GM21526 (cell line): ENCODE data around the gene COL4A2.
"Not testable (repeated sequence)": the region's sequence is repeated elsewhere in the genome, so short reads cannot be mapped to it uniquely, and the experiment has no call there.

Experiments
- ATAC-seq: cut with Tn5 transposase; IDR thresholded peaks from one replicate; pipeline ENCODE4 v1.9.1; 2021; ENCODE audit warnings: moderate library complexity; ENCODE audit not compliant: unreplicated experiment, low FRiP score

The COL4A2 gene

GRCh38 chr13:110521946-110522345, 214.9 kb downstream of the COL4A2 start:
- peak; percentile 40 for ATAC-seq

GRCh38 chr13:110522721-110523120, 215.6 kb downstream of the COL4A2 start:
- ATAC-seq, result no peak

DNA sequence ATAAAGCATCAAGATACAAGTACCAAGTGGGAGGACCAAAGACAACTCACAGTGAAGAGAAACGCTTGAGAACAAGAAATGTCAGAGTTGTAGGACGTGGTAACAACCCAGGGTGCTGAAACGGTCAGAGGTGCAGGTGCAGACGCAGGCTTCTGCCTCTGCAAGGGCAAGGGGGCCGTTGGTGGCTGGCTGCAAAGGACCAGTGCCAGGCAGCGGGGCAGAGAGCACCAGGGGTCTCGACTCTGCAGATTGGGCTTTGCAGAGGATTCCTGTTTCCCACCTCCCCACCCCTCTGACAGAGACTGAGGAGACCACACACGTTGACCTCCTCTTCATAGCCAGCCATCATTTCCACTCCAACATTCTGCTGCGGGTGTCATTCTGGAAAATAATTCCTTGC, 216.1 kb downstream of the COL4A2 start:
- ATAC-seq, result no peak

GRCh38 chr13:110523838-110524540, 216.9 kb downstream of the COL4A2 start:
- ATAC-seq, result no peak

DNA sequence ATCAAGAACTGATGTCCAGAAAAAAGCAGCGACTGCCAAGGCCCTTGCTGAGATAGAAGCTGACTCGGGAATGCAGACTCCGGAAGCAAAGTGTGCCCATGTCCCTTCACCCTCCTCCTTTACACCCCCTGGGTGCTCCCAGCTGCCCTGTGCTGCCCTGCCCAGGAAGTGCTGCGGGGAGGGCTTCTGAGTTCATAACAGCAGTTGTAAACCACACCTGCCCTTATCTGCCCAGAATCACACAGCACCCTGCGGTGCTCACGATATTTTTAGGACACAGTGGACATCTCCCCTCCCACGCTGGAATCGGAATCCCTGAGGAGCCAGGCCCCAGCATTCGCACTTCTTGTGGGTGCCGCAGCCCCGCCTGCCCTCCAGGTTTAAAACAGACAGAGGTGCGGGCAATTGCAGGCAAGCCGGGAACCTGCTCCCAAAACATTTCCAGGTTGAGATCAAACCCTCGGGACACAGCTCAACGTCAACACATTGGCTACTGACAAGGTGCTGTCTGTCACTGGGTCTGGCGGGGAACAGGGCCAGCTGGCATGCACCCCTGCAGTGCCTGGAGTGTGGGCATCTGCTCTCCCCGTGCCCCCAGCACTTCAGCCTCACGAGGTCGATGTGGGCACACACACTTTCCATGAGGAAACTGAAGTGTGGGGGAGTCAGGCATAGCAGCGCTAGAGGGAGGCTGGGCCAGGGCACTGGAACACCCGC, 217.6 kb downstream of the COL4A2 start:
- ATAC-seq, result no peak

DNA sequence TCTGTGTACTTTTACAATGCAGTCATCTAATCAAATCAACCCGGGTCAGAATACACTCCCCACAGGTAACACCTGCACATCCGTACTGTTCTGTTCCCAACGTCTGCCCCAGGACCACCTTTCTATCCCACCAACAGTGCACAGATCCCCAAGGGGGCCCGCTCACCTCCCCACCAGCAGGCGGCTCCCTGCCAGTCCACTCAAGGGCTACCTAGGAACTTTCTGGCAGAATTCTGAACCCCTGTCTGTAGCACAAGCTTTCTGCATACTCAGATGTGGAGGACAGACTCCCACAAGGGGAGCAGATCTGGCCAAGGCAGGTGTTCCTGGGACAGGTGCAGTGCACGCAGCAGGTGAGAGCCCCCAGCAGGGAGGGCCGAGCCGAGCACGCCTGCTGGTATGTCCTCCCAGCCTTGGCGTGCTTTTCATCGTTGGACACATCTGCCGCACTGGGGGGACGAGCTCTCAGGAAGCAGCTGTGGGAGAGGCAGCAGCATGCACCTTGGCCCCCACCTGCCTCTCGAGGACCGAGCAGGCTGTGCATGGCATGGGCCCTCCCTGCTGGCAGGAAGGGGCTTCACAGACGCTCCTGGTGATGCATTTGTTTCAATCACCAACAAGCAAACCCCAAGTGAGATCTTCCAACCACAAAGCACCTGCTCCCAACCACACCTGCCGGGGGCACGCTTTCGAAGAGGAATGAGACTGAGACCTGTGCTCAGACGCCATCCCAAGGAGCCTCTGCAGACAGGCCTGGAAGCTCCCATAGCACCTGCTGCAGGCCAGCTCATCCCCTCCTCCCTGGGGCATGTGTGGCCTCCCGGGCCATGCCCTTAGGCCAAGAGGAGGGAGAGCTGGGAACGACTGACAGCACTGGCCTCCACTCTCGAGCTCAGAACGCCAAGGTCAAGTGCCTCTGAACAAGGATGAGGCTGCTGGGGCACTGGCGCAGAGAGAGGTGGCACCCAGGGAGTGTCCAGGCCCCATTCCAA, 218.5 kb downstream of the COL4A2 start:
- ATAC-seq, result peak; percentile 74

DNA sequence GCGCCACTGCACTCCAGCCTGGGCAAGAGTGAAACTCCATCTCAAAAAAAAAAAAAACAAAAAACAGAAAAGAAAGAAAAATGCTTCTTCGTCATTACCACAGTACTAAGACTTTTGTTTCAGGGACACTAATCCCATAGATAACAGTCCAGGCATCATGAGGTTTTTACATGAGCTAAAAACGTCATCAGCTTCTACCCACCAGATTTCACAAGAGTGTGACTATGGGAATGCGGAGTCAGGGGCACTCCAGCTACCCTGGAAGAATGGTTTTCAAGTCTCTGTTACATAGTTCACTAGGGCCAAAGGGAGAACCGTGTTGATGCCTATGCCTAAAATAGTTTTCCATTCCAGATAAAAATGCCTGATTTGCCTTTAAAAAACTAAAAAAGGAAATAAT, 221.3 kb downstream of the COL4A2 start:
- ATAC-seq, result no peak

DNA sequence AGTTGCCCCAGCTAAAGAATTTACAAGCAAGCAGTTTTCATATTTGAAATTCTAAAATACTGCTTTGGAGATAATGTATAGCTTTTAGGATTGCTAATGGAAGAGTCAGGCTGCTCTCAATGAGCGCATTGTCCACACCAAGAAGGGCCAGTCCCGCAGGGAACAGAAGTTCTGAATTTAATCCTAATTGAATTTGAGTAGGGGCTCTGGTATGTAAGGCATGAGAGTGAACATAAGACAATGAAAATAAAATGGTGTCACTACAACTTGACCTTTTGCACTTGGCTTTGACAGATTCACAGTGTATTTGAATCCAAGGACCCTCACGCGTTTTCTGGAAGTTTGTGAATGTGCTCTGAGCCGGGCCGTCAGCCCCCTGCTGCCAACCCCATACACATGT, 221.8 kb downstream of the COL4A2 start:
- ATAC-seq, result no peak

DNA sequence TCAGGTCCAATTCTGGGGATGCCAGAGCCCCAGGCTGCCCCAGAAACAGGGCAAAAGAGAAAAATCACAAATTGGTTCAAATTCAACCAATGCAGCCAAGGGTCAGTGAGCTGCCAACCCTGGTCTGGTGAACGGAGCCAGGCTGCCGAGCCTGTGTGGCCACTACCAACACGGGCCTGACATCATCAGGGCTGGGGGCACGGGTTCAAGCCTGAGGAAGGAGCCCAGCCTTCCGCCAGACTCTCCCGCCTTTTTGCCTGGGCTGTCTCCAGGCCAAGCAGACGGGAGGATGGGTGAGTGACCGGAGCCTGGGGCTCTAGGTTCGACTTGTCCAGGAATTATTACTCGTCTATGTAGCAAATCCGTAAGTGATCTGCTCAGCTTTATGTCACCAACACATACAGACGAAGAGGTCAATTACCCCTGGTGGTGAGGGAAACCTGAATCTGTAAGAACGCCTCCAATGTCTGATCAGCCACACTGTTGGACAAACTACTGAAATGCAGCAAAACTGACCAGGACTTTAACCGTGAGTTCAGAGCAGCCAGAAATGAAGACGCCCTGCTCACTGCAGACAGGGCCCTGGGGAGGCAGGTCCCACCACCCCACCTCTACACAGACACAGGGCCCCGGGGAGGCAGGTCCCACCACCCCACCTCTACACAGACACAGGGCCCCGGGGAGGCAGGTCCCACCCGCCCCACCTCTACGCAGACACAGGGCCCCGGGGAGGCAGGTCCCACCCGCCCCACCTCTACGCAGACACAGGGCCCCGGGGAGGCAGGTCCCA, 222.6 kb downstream of the COL4A2 start:
- no peak for ATAC-seq

DNA sequence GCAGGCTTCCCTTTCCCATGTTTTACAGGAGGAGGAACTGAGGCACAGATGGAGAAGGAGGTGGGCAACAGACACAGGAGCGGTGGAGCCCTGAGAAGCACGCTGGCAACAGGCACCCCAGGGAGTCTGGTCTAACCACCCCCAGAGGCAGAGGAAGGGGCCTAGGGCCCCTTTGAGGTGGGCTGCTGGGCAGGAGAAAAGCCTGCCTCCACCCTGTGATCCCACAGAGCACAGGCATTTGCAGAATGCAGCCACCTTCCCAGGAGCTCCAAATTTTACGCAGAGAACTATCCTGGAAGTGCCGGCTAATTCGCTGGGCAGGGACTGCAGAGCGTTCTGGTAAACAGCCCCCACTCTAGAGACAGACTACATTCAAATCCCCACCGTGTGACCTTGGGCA, 224.0 kb downstream of the COL4A2 start:
- ATAC-seq, result no peak

DNA sequence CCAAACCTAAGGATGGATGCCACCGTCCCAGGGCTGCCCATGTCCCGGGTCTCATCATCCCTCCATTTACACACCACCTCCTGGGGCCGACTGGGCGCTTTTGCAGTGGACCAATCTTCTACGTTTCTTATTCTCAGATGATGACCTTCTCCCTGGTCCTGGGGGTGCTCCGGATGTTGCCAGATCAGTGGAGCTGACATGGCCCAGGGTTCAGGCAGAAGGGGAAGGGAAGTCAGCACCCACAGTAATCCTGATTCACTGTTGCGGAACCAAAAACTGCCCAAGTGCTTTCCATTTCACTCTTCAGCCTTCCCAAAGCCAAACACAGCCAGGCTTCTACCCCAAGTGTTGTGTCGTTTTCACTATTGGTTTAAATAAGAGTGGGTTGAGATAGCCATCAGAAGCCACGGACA, 224.6 kb downstream of the COL4A2 start:
- ATAC-seq, result no peak

DNA sequence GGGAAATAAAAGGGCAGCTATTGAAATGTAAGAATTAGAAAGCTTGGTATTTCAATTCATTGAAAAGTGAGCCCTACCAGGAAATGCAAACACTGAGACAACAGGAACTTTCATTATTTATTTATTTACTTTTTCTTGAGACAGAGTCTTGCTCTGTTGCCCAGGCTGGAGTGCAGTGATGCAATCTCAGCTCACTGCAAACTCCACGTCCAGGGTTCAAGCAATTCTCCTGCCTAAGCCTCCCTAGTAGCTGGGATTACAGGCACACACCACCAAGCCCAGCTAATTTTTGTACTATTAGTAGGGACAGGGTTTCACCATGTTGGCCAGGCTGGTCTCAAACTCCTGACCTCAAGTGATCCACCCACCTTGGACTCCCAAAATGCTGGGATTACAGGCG, 225.2 kb downstream of the COL4A2 start:
- ATAC-seq, result not testable (repeated sequence)

DNA sequence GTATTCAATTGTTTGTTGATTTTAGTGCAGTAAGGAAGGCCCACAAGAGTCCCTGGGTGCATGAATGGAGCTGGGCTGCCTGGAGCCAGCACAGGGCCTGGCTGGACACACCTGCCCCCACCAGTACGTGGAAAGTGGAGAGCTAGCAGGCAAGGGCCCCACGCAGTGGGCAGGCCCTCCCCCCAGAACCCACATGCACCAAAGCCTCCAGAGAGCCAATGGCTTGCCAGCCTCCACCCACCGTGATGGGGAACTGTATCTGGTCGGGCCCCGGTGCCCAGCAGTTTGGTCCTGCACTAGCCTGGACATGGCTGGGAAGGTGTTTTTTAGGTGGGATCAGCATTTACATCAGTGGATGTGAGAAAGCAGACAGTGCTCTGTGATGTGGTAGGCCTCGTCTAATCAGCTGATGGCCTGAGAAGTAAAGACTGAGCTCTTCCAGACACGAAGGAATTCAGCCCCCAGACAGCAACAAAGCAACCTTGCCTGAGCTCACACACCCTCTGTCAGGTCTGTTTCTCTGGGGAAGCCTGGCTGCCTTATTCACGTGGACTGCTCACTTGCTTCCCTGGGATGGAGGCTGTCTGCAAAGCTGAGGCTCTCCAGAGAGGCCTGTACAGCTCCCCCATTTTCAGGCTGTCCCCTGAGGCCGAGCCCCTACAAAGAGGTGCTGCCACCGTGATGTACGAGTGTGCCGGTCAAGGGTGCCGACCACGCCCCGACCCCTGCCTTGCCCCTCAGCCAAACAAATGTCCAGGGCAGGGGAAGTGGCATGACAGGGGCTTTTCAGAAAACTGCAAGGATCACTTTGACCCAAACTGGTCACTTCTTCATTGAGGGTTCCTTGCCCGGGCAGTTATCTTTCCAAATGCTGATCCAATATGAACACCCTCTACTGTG, 226.9 kb downstream of the COL4A2 start:
- no peak for ATAC-seq

GRCh38 chr13:110535526-110535925, 228.4 kb downstream of the COL4A2 start:
- ATAC-seq, result no peak

DNA sequence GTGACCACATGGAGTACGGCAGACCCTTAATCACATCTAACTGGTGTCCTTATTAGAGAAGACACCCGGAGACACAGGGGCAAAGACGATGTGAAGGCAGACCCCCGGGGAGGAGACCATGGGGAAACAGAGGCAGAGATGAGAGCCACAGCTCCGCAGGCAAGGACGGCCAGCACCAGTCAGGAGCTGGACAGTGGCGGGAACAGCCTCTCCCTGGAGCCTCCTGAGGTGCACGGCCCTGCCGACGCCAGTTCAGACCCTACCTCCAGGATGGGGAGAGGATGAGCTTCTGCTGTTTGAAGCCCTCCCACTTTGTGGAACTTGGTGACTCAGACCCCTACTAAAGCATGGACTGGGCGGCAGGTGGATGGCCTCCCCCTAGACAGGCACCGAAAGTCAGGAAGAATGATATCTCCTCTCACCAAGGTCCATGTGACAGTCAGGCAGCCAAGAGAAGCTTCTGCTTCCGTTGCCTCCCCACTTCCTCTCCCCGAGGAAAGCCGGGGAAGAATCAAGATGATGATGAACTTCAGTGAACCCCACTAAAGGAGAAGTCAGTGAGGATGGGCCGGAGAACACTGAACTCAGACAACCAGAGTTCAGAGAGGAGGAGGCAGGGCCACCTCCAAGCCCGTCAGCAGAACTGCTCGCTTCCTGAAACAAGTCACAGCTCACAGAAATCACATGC, 229.1 kb downstream of the COL4A2 start:
- ATAC-seq, result no peak

GRCh38 chr13:110538632-110539031, 231.5 kb downstream of the COL4A2 start:
- no peak for ATAC-seq

GRCh38 chr13:110539894-110540293, 232.8 kb downstream of the COL4A2 start:
- no peak for ATAC-seq

GRCh38 chr13:110540871-110541525, 233.9 kb downstream of the COL4A2 start:
- ATAC-seq, result no peak
